ENCODE measurements around the gene GOLT1B. TPM values are rescaled to one million over a fixed set of nuclear protein-coding genes. Genes with fewer than 3 reads are reported as not detected.

Gene GOLT1B
- polyA plus RNA-seq, 1 of the 3 experiments (the other 2 are of a cell fraction) = 7.9 TPM

- TF ChIP-seq FOXJ3 (CRISPR knock-in tag; IDR thresholded peaks at IDR 0.05) (no peak), NFIC (IDR thresholded peaks at IDR 0.05; ENCODE audit: borderline replicate concordance) (no peak), FOXM1 (IDR thresholded peaks at IDR 0.05; ENCODE audit: low read depth) (no peak), MEF2A (IDR thresholded peaks at IDR 0.05; ENCODE audit: borderline replicate concordance, low read depth) (no peak)
Observed at GRCh38 chr12:21485998-21486397, 15.6 kb upstream of the GOLT1B start (continued).

GRCh38 chr12:21499765-21500164 lies 1.8 kb upstream of the GOLT1B start:
- H3K79me2 ChIP-seq (ENCODE audit: insufficient read depth) = peaks cover 83% of the 10 kb centered on the region
- no peaks in the 10 kb centered on the region for H3K27me3 ChIP-seq (ENCODE audit: insufficient read depth)
- CTCF ChIA-PET = interaction anchor here (1.3 kb wide), 1 partner anchor 19 kb away, joined by 4 read pairs; no protein-coding TSS in a partner anchor
- DNase-seq = no peak
- peaks cover 17% of the 10 kb centered on the region in 2 experiments; a peak in 3 of 4 replicates for H3K4me1 ChIP-seq (ENCODE audit: control insufficient read depth in 1 of 2, insufficient read depth in 2 of 2, low read depth in 1 of 2, low read length in 1 of 2)
- WGBS (ENCODE audit: low lambda C conversion rate) = 37% methylated on average over 2 of the region's 2 CpGs
- peak overlapping the region; percentile 98; the same call in 1 of the 2 replicates for H3K9ac ChIP-seq
- TF ChIP-seq REST (IDR thresholded peaks at IDR 0.05; ENCODE audit: low read depth, low read length) (no peak), RXRA (IDR thresholded peaks at IDR 0.05; ENCODE audit: borderline replicate concordance, low read depth) (no peak), FOXJ3 (CRISPR knock-in tag; IDR thresholded peaks at IDR 0.05) (no peak), GABPA (IDR thresholded peaks at IDR 0.05; ENCODE audit: low read depth) (no peak), RCOR1 (IDR thresholded peaks at IDR 0.05; ENCODE audit: low read length) (no peak), TEAD4 (IDR thresholded peaks at IDR 0.05; ENCODE audit: borderline replicate concordance, insufficient read depth) (no peak), FOSL2 (IDR thresholded peaks at IDR 0.05; ENCODE audit: borderline replicate concordance, low read depth) (no peak), EZH2phosphoT487 (IDR thresholded peaks at IDR 0.05; ENCODE audit: borderline replicate concordance, low read depth) (no peak), SIN3A (IDR thresholded peaks at IDR 0.05; ENCODE audit: borderline replicate concordance, low read depth, low read length) (no peak), USF1 (IDR thresholded peaks at IDR 0.05; ENCODE audit: borderline replicate concordance, low read depth) (no peak)
- POLR2A ChIA-PET = no interaction called here
- H3F3A ChIP-seq (replicated peaks; ENCODE audit: insufficient read depth) = peaks cover 5% of the 10 kb centered on the region
- H3K4me3 ChIP-seq (ENCODE audit: low read depth in 2 of 2, low read length in 1 of 2) = peak overlapping the region; percentile 90 to 98; a peak in 3 of 4 replicates
- no peaks in the 10 kb centered on the region for H3K9me2 ChIP-seq
- H3K9me3 ChIP-seq = no peaks in the 10 kb centered on the region
- no peak overlapping the region for H3K27ac ChIP-seq (ENCODE audit: low read depth in 2 of 2, low read length in 1 of 2)
- peak overlapping the region; percentile 75 for H3K4me2 ChIP-seq
- peaks cover 23% of the 10 kb centered on the region for H4K20me1 ChIP-seq (ENCODE audit: insufficient read depth)
- peaks cover 38 to 44% of the 10 kb centered on the region in 2 experiments for H3K36me3 ChIP-seq (replicated peaks in 1 of 2; ENCODE audit: control insufficient read depth in 1 of 2, insufficient read depth in 2 of 2, low read length in 1 of 2)
- no peak overlapping the region for H2AFZ ChIP-seq (ENCODE audit: low read depth)
